GM23338 (cell line): ENCODE data around the gene STX8. TPM values are rescaled to one million over a fixed set of nuclear protein-coding genes. Genes with fewer than 3 reads are reported as not detected.

Source experiments
- ATAC-seq: fragments of 200-7000 bp; cut with Tn5 transposase; 3 replicates; pipeline ENCODE4 v1.9.1; 2020
- DNase-seq: peaks from one replicate; pipeline ENCODE4 v3.0.0-alpha.2; 2015; ENCODE audit warnings: low spot score
- H2AFZ ChIP-seq: fragments of 200-600 bp; sonication (generic); 2 replicates; pipeline ENCODE4 v1.8.0; 2016; ENCODE audit warnings: antibody characterized with exemption, mild to moderate bottlenecking, moderate library complexity
- H3F3A ChIP-seq: fragments of 200-600 bp; sonication (generic); replicated peaks from 2 replicates; pipeline ENCODE4 v1.8.0; 2017; ENCODE audit warnings: antibody characterized with exemption, mixed run types, low read depth
- H3K27ac ChIP-seq: fragments of 200-600 bp; sonication (generic); 2 replicates; pipeline ENCODE4 v1.6.1; 2016; ENCODE audit warnings: low read depth
- H3K27me3 ChIP-seq: fragments of 200-600 bp; sonication (generic); 2 replicates; pipeline ENCODE4 v1.8.0; 2016; ENCODE audit warnings: mild to moderate bottlenecking, mixed run types, moderate library complexity; ENCODE audit not compliant: insufficient read depth
- H3K36me3 ChIP-seq: fragments of 200-600 bp; sonication (generic); 2 replicates; pipeline ENCODE4 v1.8.0; 2016; ENCODE audit warnings: mild to moderate bottlenecking; ENCODE audit not compliant: insufficient read depth
- H3K4me1 ChIP-seq: fragments of 200-600 bp; sonication (generic); 2 replicates; pipeline ENCODE4 v1.8.0; 2016; ENCODE audit warnings: mild to moderate bottlenecking, moderate library complexity; ENCODE audit not compliant: insufficient read depth
- H3K4me2 ChIP-seq: fragments of 200-600 bp; sonication (generic); 2 replicates; pipeline ENCODE4 v1.7.1; 2017; ENCODE audit warnings: mixed run types
- H3K4me3 ChIP-seq: fragments of 200-600 bp; sonication (generic); 2 replicates; pipeline ENCODE4 v1.6.1; 2016; ENCODE audit warnings: mixed run types
- H3K79me2 ChIP-seq: fragments of 200-600 bp; sonication (generic); replicated peaks from 2 replicates; pipeline ENCODE4 v1.8.0; 2017; ENCODE audit warnings: mild to moderate bottlenecking; ENCODE audit not compliant: insufficient read depth
- H3K9me2 ChIP-seq: fragments of 200-600 bp; sonication (generic); 2 replicates; pipeline ENCODE4 v1.8.0; 2017; ENCODE audit not compliant: insufficient read depth
- H4K20me1 ChIP-seq: fragments of 200-600 bp; sonication (generic); replicated peaks from 2 replicates; pipeline ENCODE4 v1.8.0; 2017; ENCODE audit warnings: mild to moderate bottlenecking; ENCODE audit not compliant: insufficient read depth
- H3K27ac Mint-ChIP-seq: 2 replicates; pipeline ENCODE4 v1.8.0; 2020; ENCODE audit warnings: inconsistent platforms, mild to moderate bottlenecking, moderate library complexity, mixed read lengths
- H3K27me3 Mint-ChIP-seq: 3 replicates; pipeline ENCODE4 v1.8.0; 2022; ENCODE audit warnings: low read depth, mild to moderate bottlenecking, moderate library complexity, mixed read lengths, inconsistent platforms; ENCODE audit not compliant: insufficient read depth, poor library complexity
- H3K36me3 Mint-ChIP-seq: 3 replicates; pipeline ENCODE4 v1.8.0; 2021; ENCODE audit warnings: low read depth, mild to moderate bottlenecking, inconsistent platforms, moderate library complexity, mixed read lengths
- H3K4me1 Mint-ChIP-seq: 3 replicates; pipeline ENCODE4 v1.8.0; 2020; ENCODE audit warnings: mild to moderate bottlenecking, inconsistent platforms, mixed read lengths
- H3K4me3 Mint-ChIP-seq: 3 replicates; pipeline ENCODE4 v1.8.0; 2021; ENCODE audit warnings: moderate library complexity, mild to moderate bottlenecking, inconsistent platforms, mixed read lengths
- H3K9me3 Mint-ChIP-seq: 3 replicates; pipeline ENCODE4 v1.8.0; 2020; ENCODE audit warnings: moderate library complexity, mild to moderate bottlenecking, inconsistent platforms, mixed read lengths
- CREB1 ChIP-seq: fragments of 250-450 bp; sonication (Bioruptor Pico); IDR thresholded peaks from 2 replicates; pipeline ENCODE4 v1.5.0; 2020; ENCODE audit warnings: low read depth, mild to moderate bottlenecking, moderate library complexity
- ETS1 ChIP-seq: IDR thresholded peaks from 2 replicates; pipeline ENCODE4 v1.6.1; 2016; ENCODE audit warnings: antibody characterized with exemption
- EZH2 ChIP-seq: fragments of 200-600 bp; sonication (generic); IDR thresholded peaks from one replicate; pipeline ENCODE4 v1.8.0; 2017; ENCODE audit warnings: antibody characterized with exemption, mild to moderate bottlenecking, low read depth; ENCODE audit not compliant: unreplicated experiment
- JUNB ChIP-seq: IDR thresholded peaks from one replicate; pipeline ENCODE4 v1.6.1; 2016; ENCODE audit warnings: antibody characterized with exemption; ENCODE audit not compliant: unreplicated experiment
- STAT1 ChIP-seq: IDR thresholded peaks from one replicate; pipeline ENCODE4 v1.6.1; 2016; ENCODE audit warnings: antibody characterized with exemption; ENCODE audit not compliant: unreplicated experiment
- ZNF331 ChIP-seq: fragments of 250-450 bp; sonication (Bioruptor Pico); IDR thresholded peaks from 2 replicates; pipeline ENCODE4 v1.5.0; 2020; ENCODE audit warnings: low read depth, mild to moderate bottlenecking, moderate library complexity
- ZNF462 ChIP-seq: fragments of 250-450 bp; sonication (Bioruptor Pico); IDR thresholded peaks from 2 replicates; pipeline ENCODE4 v1.5.0; 2020; ENCODE audit warnings: mild to moderate bottlenecking, moderate library complexity
- polyA plus RNA-seq: library from polyadenylated mRNA; unstranded; fragments of >200 nt; fragmentation: Nextera tagmentation; extraction: Ambion mirVana; gene quantifications from 2 replicates; pipeline ENCODE4 v1.2.1, GENCODE V29; 2016
- total RNA-seq: library from RNA; depleted of rRNA; stranded (reverse); fragments of >200 nt; shearing (Covaris generic); gene quantifications from 2 replicates; pipeline ENCODE4 v1.2.3, GENCODE V29; 2014

The STX8 gene
- total and polyA plus RNA-seq, 2 experiments from 2014 or later, result 59.4 to 82.3 TPM

GRCh38 chr17:9401434-9401833 lies 174.2 kb downstream of the STX8 start (continued):
- TF ChIP-seq ZNF462, result no peak
- TF ChIP-seq STAT1, result no peak

DNA sequence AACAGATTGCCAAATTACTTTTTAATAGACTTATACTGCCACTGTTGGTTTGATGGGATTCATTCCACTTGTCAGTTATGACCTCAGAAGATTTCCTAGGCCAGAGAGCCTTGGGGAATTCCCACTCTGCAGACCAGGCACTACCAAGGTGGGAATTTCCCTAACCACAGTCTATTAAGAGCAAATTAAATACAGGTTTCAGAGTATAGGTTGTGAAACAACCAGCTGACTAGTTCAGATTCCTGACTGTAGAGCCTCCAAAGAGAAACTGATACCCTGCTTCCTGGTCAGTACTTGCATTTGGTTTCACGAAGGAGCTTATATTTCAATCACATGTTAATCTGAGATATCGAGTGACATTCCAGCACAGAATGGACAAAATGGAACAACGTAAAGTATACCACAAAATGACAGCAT lies 186.5 kb downstream of the STX8 start:
- H3K27me3 Mint-ChIP-seq, result no peaks in the 10 kb centered on the region
- peaks cover 11% of the 10 kb centered on the region; the same call in 2 of the 3 replicates for H3K9me3 Mint-ChIP-seq
- Histone ChIP-seq H2AFZ (no peak overlapping the region), H3K27ac (no peak overlapping the region), H3K4me1 (no peaks in the 10 kb centered on the region), H3K79me2 (no peaks in the 10 kb centered on the region), H3K4me2 (no peak overlapping the region), H3K27me3 (no peaks in the 10 kb centered on the region), H3K4me3 (no peak overlapping the region), H4K20me1 (no peaks in the 10 kb centered on the region), H3K9me2 (no peaks in the 10 kb centered on the region), H3F3A (no peaks in the 10 kb centered on the region), H3K36me3 (no peaks in the 10 kb centered on the region)
- no peak overlapping the region for H3K4me3 Mint-ChIP-seq
- H3K36me3 Mint-ChIP-seq, result peaks cover 6% of the 10 kb centered on the region
- H3K27ac Mint-ChIP-seq, result no peak overlapping the region
- no peak for TF ChIP-seq CREB1 (CRISPR knock-in tag)
- TF ChIP-seq STAT1, result no peak
- TF ChIP-seq EZH2, result no peak
- no peak for TF ChIP-seq ZNF331 (CRISPR knock-in tag)
- TF ChIP-seq JUNB, result no peak
- TF ChIP-seq ETS1, result no peak
- DNase-seq, result no peak
- H3K4me1 Mint-ChIP-seq, result peaks cover 2% of the 10 kb centered on the region; the same call in 1 of the 3 replicates
- ATAC-seq, result no peak
